ENCODE measurements around the gene FFAR3. TPM values are rescaled to one million over a fixed set of nuclear protein-coding genes. Genes with fewer than 3 reads are reported as not detected.
"Not testable (repeated sequence)": the region's sequence is repeated elsewhere in the genome, so short reads cannot be mapped to it uniquely, and the experiment has no call there.

Gene FFAR3
- total and polyA plus RNA-seq, 7 experiments from 2014 or later, result 0.31 to 0.91 (median 0.72) TPM; not detected in 4

DNA sequence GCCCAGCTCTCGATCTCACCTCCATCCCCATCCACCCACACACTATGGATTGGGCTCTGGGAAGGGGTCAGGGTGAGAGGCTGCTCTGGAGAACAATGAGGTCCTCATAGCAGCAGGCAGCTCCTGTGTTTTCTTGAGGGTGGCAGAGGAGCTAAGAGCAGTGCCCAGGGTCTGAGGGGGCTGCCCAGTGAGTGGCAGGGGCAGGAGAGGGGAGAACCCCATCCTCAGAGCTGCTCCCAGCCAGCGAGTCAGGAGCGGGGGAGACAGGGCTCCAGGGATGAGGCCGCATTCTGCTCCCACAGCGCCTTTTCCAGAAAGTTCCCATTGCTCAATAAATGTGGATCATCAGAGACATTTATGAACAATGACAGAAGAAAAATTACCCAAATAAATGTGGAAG is 1.8 kb downstream of the FFAR3 start:
- H3K9me3 Mint-ChIP-seq; ATAC-seq; H3K9me3 ChIP-seq (ENCODE audit: control insufficient read depth in 2 of 3, low read length in 3 of 3); H3K27me3 ChIP-seq (ENCODE audit: control insufficient read depth in 2 of 2, insufficient read depth in 2 of 2, low read length in 2 of 2); H3K36me3 Mint-ChIP-seq; POLR2A ChIA-PET; H3K27ac ChIP-seq (ENCODE audit: low read depth, low read length); intact Hi-C loops (cut with micrococcal nuclease); H3K4me1 ChIP-seq (ENCODE audit: control insufficient read depth in 2 of 2, insufficient read depth in 2 of 2, low read length in 2 of 2); CTCF ChIA-PET; DNase-seq; H3K36me3 ChIP-seq (ENCODE audit: control insufficient read depth in 2 of 3, insufficient read depth in 3 of 3, low read length in 3 of 3); H3K4me3 ChIP-seq (ENCODE audit: low read length); H3K27ac Mint-ChIP-seq; H3K4me3 Mint-ChIP-seq: not testable (repeated sequence)
- Mint-ChIP-seq H3K4me1 (peaks cover 7 to 12% (median 9%) of the 10 kb centered on the region in 7 donors), H3K27me3 (peaks cover 0 to 18% (median 5%) of the 10 kb centered on the region in 5 donors)

DNA sequence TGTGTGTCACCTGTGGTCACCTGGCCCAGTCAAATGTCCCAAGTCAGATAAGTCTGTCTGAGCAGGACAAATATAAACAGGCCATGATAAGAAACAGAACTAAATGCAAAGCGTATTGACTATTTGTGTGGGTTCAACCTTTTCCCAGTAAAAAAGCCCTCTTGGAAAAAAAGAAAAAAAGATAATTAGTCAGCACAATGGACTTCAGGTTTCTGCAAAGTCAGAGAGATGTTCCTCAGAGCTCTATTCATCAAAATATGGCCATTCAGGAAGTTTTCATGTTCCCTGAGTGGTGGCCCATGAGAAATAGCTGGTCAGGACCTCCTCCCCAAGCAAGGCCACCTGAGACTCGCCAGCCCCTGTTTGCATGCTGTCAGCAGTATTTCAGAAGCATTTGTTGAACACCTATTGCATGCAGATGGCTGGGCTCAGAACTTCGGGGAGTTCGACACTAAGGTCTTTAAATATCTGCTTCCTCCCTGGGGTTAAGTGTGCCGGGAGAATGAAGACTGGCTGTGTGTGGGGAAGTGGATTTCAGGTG is 2.7 kb downstream of the FFAR3 start:
- Histone ChIP-seq H3K4me3 (ENCODE audit: low read length) (no peak overlapping the region), H3K36me3 (ENCODE audit: control insufficient read depth in 2 of 3, insufficient read depth in 3 of 3, low read length in 3 of 3) (no peaks in the 10 kb centered on the region), H3K27me3 (ENCODE audit: control insufficient read depth in 2 of 2, insufficient read depth in 2 of 2, low read length in 2 of 2) (no peaks in the 10 kb centered on the region), H3K4me1 (ENCODE audit: control insufficient read depth in 2 of 2, insufficient read depth in 2 of 2, low read length in 2 of 2) (no peaks in the 10 kb centered on the region), H3K27ac (ENCODE audit: low read depth, low read length) (no peak overlapping the region), H3K9me3 (ENCODE audit: control insufficient read depth in 2 of 3, low read length in 3 of 3) (no peaks in the 10 kb centered on the region)
- Mint-ChIP-seq H3K4me3 (no peak overlapping the region), H3K27ac (no peak overlapping the region), H3K4me1 (peaks cover 7 to 12% (median 9%) of the 10 kb centered on the region in 7 donors), H3K27me3 (peaks cover 0 to 21% (median 9%) of the 10 kb centered on the region in 5 donors), H3K36me3 (no peaks in the 10 kb centered on the region), H3K9me3 (no peaks in the 10 kb centered on the region)
- ChIA-PET POLR2A (no interaction called here), CTCF (interaction anchor here (0.6 to 1.1 kb wide), 2 partner anchors 8 to 144 kb away, joined by 3 to 4 read pairs; no protein-coding TSS in a partner anchor)
- DNase-seq (no peak), ATAC-seq (no peak)
- intact Hi-C loops (cut with micrococcal nuclease), result no loop called here

DNA sequence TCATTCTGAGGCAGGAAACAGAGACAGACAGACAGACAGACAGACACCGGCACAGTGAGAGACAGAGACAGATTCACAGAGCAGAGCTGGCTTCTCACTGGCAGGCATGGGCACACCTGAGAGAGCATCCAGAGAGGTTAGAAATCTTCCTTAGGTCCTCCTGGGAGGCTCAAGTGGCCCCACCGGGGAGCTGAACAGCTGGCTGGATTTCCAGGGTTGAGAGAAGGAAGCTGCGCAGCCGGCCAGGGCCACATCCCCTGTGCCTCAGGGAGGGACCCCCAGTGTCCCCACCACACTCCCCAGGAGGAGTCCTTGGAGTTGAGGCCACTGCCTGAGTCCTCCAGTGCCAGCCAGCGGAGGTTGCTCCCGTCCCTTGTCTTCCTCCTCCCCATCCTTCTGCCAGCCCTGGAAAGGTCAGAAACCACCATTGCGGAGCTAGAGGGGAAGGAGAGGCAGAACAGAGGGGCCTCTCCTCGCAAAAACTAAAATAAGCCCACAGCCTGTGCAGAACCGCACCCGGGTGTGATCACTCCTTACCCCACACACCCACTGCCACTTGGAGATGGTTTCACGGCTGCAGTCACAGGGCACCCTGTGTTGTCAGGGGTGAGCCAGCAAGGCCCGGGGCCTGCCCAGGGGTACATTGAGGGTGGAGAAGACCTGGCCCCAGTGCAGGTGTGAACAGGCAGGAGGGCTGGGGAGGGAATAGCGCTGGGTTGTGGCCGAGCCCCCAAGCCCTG is 4.2 kb downstream of the FFAR3 start:
- Mint-ChIP-seq H3K4me3 (no peak overlapping the region), H3K27me3 (peaks cover 0 to 30% (median 15%) of the 10 kb centered on the region in 5 donors)

DNA sequence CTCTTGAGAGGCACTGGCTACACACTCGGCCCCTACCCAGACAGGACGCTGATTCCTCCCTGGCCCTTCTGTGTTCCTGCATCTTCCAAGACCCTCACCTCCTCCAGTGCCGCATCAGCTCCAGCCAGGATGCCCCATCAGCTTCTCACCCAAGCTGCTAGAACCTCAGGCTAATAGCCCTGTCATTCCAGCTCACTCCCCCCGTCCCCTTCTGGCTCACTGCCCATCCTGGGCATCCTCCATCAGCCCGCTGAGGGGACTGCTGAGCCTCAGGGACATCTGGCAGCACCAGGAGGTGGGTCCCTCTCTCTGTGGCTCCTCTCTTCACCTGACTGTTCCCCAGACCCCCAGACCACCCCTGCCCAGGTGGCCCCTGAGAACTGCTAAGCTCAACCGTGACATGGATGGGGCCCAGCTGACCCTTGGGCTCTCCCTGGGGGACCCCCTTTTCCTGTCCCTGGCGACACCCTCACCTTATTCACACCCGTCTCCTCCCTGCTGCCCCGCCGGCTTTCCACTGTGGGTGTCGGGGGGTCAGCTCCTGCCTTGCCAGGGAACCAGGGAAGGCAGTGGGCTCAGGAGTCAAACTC is 4.8 kb downstream of the FFAR3 start:
- Histone ChIP-seq H3K27me3 (ENCODE audit: control insufficient read depth in 2 of 2, insufficient read depth in 2 of 2, low read length in 2 of 2) (no peaks in the 10 kb centered on the region), H3K4me1 (ENCODE audit: control insufficient read depth in 2 of 2, insufficient read depth in 2 of 2, low read length in 2 of 2) (no peaks in the 10 kb centered on the region), H3K36me3 (ENCODE audit: control insufficient read depth in 2 of 3, insufficient read depth in 3 of 3, low read length in 3 of 3) (no peaks in the 10 kb centered on the region), H3K9me3 (ENCODE audit: control insufficient read depth in 2 of 3, low read length in 3 of 3) (no peaks in the 10 kb centered on the region), H3K27ac (ENCODE audit: low read depth, low read length) (no peak overlapping the region), H3K4me3 (ENCODE audit: low read length) (no peak overlapping the region)
- DNase-seq (no peak), ATAC-seq (no peak)
- POLR2A ChIA-PET, result no interaction called here
- no peak overlapping the region for H3K27ac Mint-ChIP-seq
- no peaks in the 10 kb centered on the region for H3K36me3 Mint-ChIP-seq
- intact Hi-C loops (cut with micrococcal nuclease), result no loop called here
- H3K27me3 Mint-ChIP-seq, result peaks cover 0 to 31% (median 15%) of the 10 kb centered on the region in 5 donors
- H3K9me3 Mint-ChIP-seq, result peaks cover 0 to 2% (median 0%) of the 10 kb centered on the region in 11 donors
- no peak overlapping the region for H3K4me3 Mint-ChIP-seq
- peaks cover 3 to 4% (median 4%) of the 10 kb centered on the region in 7 donors for H3K4me1 Mint-ChIP-seq
- CTCF ChIA-PET, result no interaction called here

More for the DNA sequence above, 4.2 kb downstream of the FFAR3 start:
- Histone ChIP-seq H3K9me3 (ENCODE audit: control insufficient read depth in 2 of 3, low read length in 3 of 3) (no peaks in the 10 kb centered on the region), H3K4me1 (ENCODE audit: control insufficient read depth in 2 of 2, insufficient read depth in 2 of 2, low read length in 2 of 2) (no peaks in the 10 kb centered on the region), H3K4me3 (ENCODE audit: low read length) (no peak overlapping the region), H3K36me3 (ENCODE audit: control insufficient read depth in 2 of 3, insufficient read depth in 3 of 3, low read length in 3 of 3) (no peaks in the 10 kb centered on the region), H3K27me3 (ENCODE audit: control insufficient read depth in 2 of 2, insufficient read depth in 2 of 2, low read length in 2 of 2) (no peaks in the 10 kb centered on the region), H3K27ac (ENCODE audit: low read depth, low read length) (no peak overlapping the region)
- H3K9me3 Mint-ChIP-seq, result peaks cover 0 to 2% (median 0%) of the 10 kb centered on the region in 11 donors
- H3K27ac Mint-ChIP-seq, result no peak overlapping the region
- ChIA-PET POLR2A (no interaction called here), CTCF (no interaction called here)
- no peak for ATAC-seq
- no peak for DNase-seq
- no peaks in the 10 kb centered on the region for H3K36me3 Mint-ChIP-seq
- peaks cover 7 to 11% (median 9%) of the 10 kb centered on the region in 7 donors for H3K4me1 Mint-ChIP-seq
- intact Hi-C loops (cut with micrococcal nuclease), result no loop called here

DNA sequence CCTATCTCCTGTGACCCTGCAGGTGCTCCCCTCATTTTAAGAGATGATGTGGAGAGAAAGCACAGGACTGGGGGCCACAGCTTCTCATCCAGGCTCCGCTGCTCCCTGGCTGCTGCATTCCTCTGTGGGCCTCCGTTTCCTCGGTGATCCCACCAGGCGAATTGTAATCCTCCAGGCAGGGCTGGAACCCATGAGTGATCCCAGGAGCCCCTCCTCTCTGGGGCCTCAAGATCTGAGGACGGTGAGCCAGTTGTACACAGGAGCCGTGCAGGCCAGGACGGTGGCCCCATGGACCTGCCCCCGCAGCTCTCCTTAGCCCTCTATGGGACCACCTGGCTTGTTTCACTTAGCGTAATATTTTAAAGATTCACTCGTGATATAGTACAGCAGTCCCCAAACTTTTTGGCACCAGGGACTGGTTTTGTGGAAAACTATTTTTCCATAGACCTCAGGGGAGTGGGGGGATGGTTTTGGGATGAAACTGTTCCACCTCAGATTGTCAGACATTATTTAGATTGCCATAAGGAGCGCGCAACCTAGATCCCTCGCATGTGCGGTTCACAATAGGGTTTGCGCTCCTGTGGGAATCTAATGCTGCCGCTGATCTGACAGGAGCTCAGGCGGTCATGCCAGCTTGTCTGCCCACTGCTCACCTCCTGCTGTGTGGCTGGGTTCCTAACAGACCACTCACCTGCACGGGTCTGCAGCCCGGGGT is 5.6 kb downstream of the FFAR3 start:
- ChIA-PET CTCF (no interaction called here), POLR2A (no interaction called here)
- Mint-ChIP-seq H3K4me3 (no peak overlapping the region), H3K27me3 (peaks cover 0 to 37% (median 12%) of the 10 kb centered on the region in 5 donors), H3K27ac (no peak overlapping the region), H3K9me3 (peaks cover 0 to 2% (median 0%) of the 10 kb centered on the region in 11 donors), H3K36me3 (no peaks in the 10 kb centered on the region), H3K4me1 (no peaks in the 10 kb centered on the region)
- DNase-seq (no peak), ATAC-seq (no peak)
- Histone ChIP-seq H3K4me1 (ENCODE audit: control insufficient read depth in 2 of 2, insufficient read depth in 2 of 2, low read length in 2 of 2) (no peaks in the 10 kb centered on the region), H3K36me3 (ENCODE audit: control insufficient read depth in 2 of 3, insufficient read depth in 3 of 3, low read length in 3 of 3) (no peaks in the 10 kb centered on the region), H3K9me3 (ENCODE audit: control insufficient read depth in 2 of 3, low read length in 3 of 3) (no peaks in the 10 kb centered on the region), H3K27me3 (ENCODE audit: control insufficient read depth in 2 of 2, insufficient read depth in 2 of 2, low read length in 2 of 2) (no peaks in the 10 kb centered on the region), H3K4me3 (ENCODE audit: low read length) (no peak overlapping the region), H3K27ac (ENCODE audit: low read depth, low read length) (no peak overlapping the region)
- intact Hi-C loops (cut with micrococcal nuclease), result no loop called here

DNA sequence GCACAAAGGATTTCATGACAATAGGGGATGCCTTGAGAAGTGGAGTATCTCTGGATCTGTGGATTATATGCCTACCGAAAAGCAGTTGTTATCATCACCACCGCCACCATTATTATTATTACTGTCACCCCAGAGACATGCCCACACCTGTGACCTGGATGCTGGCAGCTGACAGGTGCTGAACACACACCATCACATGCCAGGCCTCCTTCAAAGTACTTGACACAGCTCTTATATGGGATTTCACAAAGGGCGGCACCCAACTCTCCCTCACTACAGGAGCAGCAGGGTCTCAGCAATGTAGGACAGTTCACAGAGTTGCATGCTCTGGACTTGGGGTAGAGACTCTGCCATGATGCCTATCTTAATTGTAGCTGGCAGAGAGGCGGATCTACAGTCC is 7.0 kb downstream of the FFAR3 start:
- no peaks in the 10 kb centered on the region for H3K9me3 ChIP-seq (ENCODE audit: control insufficient read depth in 2 of 3, low read length in 3 of 3)
- DNase-seq (no peak), ATAC-seq (no peak)
- POLR2A ChIA-PET, result no interaction called here
- H3K27me3 ChIP-seq (ENCODE audit: control insufficient read depth in 2 of 2, insufficient read depth in 2 of 2, low read length in 2 of 2), result no peaks in the 10 kb centered on the region
- Mint-ChIP-seq H3K36me3 (peaks cover 0 to 5% (median 0%) of the 10 kb centered on the region in 5 donors), H3K9me3 (peaks cover 0 to 2% (median 0%) of the 10 kb centered on the region in 11 donors), H3K27me3 (peaks cover 0 to 46% (median 12%) of the 10 kb centered on the region in 5 donors), H3K4me1 (peaks cover 0 to 4% (median 0%) of the 10 kb centered on the region in 7 donors), H3K4me3 (no peak overlapping the region), H3K27ac (no peak overlapping the region)
- H3K4me3 ChIP-seq (ENCODE audit: low read length), result no peak overlapping the region
- H3K27ac ChIP-seq (ENCODE audit: low read depth, low read length), result no peak overlapping the region
- CTCF ChIA-PET, result no interaction called here
- no peaks in the 10 kb centered on the region for H3K36me3 ChIP-seq (ENCODE audit: control insufficient read depth in 2 of 3, insufficient read depth in 3 of 3, low read length in 3 of 3)
- intact Hi-C loops (cut with micrococcal nuclease), result no loop called here
- H3K4me1 ChIP-seq (ENCODE audit: control insufficient read depth in 2 of 2, insufficient read depth in 2 of 2, low read length in 2 of 2), result no peaks in the 10 kb centered on the region
